ENCODE results near the gene ASCC3.
A peak's percentile ranks its signal among the peaks of the same experiment; 100 is the strongest.
"Not testable (repeated sequence)": the region's sequence is repeated elsewhere in the genome, so short reads cannot be mapped to it uniquely, and the experiment has no call there.

The ASCC3 gene

DNA sequence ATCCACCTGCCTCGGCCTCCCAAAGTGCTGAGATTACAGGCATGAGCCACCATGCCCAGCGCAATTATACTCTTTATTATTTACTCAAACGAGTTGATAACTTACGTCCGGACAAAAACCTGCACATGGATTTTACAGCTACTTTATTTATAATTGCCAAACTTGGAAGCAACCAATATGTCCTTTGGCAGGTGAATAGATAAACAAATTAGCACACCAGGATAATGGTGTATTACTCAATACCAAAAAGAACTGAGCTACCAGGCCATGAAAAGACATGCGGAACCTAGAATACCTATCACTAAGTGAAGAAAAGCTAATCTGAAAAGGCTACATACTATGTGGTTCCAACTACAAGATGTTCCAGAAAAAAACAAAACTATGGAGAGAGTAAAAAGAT is 168.1 kb downstream of the ASCC3 start:
- DNase-seq = no peak

DNA sequence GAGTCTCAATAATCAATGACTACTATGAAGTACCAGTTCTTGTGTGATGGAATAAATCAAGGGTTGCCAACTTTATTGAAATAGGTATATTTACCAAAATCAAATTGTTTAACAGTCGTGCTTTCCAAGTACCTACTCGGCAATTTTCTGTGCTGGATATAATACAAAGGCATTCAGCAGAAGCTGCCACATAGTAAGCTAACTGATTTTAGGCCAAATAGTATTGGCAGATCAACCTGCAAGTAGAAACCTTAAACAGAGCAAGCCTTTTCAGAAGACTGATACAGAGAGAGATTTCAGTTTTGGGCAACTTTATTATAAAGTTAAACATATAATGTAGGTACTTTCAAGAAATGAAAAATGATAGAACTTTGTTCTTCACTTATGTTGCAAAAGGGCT is 174.6 kb downstream of the ASCC3 start:
- no peak for DNase-seq

DNA sequence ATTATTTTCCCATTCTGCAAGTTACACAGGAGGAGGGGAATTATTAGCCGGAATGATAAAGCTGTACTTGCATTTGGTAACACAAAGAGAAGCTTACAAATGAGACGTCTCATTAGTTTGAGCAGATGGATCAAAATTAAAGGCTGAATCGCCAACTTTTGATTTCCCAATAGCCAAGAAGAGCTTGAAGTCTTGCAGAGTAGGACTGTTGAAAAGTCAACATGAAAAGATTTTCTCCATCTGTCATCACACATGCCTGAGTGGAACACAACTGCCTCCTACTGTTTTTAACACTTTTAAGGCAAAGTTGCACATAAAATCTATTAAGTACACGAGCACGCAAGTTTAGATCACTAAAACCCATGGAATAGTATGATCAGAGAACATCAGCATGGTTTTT is 176.2 kb downstream of the ASCC3 start:
- DNase-seq = no peak

DNA sequence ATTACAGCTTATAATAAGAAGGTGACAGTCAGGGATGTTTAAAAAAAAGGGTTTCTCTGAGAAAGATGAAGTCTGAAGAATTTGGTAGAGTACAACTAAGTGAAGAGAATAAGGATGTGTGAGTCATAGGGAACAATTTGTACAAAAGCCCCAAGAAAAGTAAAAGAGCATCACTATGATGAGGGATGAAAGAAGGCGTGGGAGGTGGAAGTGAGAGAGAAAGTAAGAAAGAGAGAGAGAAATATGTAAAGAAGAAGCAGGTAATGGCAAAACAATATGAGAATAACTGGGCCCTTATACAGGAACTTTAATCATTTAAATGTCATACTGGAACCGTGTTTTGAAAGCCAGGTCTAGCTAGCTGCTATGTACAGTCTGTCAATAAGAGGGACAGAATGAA is 179.4 kb downstream of the ASCC3 start:
- no peak for DNase-seq

DNA sequence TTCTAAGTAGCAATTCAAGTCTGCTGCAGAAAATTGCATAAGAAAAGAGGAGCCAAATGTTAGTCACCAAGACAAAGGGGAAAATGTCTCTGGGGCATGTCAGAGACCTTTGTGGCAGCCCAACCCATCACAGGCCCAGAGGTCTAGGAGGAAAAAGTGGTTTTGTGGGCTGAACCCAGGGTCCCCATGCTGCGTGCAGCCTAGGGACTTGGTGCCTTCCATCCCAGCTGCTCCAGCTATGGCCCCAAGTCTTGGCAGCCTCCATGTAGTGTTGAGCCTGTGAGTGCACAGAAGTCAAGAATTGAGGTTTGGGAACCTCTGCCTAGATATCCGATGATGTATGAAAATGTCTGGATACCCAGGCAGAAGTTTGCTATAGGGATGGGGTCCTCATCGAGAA is 181.1 kb downstream of the ASCC3 start:
- no peak for DNase-seq

DNA sequence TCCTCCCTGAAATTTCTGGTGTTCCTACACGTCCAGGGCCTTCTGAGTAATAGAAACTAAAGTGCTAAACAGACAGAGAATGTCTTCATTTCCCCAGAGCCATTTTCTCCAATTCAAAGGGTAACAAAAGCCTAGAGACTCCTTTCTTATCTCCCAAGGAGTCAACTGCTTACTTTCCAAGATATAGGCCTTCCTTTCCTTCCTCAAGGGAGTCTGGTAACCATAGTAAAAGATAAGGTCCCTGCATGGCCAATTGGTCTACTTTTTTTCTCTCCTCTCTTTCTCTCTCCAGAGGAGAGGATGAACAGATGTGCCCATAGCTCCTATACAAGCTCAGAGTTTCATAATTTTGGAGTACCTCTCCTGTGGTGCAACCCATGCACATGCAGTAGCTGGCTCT is 185.7 kb downstream of the ASCC3 start:
- DNase-seq = peak; percentile 54

DNA sequence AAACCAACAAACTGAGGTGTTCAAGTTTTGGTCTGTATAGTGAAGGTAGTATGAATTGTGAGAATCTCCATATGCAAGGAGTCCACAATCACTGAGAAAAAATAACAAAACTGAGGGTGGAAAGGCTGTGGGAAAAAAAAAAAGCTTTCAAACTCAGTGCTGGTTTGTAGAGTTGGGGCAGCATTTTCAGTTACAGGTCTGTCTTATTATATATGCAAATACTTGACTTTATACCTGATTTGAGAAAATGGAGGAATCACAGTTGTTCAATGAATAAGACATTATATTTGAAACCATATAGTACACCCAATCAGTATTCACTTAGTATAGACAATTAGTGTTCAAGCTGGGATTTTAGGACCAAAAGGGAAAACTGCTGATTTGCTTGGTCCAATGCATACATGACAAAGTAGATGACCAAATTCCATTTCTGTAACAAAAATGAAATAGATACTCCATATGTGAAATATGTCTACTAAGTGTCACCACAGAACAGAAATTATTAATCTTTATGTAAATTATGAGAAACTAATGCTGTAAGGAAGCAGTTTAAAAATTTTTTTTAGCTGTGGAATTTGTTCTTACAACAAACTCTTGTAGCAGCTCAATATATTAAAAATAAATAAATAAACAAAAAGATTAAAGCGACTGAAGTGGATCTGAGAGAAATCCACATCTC is 187.7 kb downstream of the ASCC3 start:
- DNase-seq = no peak

DNA sequence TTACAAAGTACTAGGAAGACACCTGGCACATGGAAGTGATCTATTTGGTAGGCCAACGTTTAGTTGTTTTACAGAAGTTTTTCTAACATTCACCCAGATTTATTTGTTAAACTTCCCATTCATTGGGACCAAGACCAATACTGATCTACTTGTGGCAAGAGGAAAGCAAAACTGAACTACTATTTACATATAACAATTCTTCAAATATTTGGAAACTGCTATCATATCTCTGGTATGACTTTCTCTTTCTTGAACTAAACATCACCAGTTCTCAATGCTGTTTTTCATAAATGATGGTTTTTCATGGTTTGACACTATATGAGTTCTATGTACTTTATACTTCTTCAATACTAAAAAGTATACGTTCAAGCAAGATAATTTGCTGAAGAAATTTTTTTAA is 189.2 kb downstream of the ASCC3 start:
- DNase-seq = no peak

DNA sequence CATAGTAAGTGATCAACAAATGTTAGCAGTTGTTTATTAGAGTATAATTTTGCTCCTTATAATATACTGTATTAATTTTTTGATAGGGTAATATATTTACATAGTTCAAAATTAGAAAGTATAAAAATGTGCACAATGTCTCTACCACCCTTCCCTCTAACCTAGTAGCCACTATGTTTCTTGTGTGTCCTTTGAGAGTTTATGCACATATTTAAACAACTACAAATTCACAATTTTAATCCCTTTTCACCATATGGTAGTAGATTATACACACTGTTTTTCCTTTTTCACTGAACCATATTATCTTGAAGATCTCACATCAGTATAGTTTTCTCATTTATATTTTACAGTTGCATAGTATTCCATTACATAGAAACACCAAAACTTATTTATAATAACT is 194.9 kb downstream of the ASCC3 start:
- no peak for DNase-seq

DNA sequence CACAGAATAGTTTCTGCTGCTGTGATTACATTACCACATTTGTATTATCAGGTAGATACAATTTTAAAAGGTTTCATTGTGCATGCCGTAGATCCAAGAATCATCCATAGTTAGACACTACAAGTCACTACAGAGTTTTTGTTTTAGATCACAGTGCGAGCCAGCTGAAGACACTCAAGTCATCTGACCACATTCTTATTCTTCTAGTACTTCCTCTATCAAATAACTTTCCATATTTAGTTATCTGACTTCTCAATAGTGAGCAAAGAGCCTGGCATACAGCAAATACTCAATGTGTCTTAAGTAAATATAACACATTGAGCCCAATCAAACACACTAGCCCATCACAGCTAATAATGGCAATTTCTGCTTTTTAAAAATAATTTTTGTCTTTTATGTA is 195.4 kb downstream of the ASCC3 start:
- no peak for DNase-seq

DNA sequence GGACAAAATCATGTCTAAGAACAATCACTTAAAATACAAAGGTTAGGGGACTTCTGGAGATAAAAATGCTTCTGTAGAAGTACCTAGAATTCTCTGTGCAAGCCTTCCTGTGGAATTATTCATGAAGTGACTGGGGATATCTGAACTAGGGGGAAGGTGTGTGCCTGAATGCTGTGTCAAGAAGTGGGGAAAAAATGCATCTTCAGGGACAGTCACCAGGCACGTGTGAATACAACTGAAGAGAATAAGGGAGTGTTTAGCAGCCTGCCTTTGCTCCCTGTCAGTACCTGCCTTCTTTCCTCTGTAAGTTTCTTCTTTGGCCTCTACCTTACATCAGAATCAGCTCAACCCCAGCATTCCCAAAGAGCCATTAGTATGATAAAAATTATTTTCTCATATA is 201.0 kb downstream of the ASCC3 start:
- no peak for DNase-seq

DNA sequence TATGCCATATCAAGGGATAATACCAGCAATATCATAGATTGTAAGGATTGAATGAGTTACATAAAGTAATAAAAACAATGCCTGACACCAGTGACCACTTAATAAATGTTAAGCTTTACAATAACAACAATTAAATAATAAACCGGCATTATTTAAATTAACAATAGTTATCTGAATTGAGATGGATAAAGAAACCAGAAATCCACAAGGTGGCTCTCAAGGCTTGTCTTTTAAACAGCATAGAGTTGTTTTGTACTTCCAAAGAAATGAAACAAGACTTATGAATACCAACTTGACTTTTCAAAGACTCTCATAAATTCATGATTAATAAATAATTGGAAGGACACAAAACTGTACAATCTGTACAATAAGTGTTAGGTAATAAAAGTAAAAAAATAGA is 203.1 kb downstream of the ASCC3 start:
- peak; percentile 44 for DNase-seq

DNA sequence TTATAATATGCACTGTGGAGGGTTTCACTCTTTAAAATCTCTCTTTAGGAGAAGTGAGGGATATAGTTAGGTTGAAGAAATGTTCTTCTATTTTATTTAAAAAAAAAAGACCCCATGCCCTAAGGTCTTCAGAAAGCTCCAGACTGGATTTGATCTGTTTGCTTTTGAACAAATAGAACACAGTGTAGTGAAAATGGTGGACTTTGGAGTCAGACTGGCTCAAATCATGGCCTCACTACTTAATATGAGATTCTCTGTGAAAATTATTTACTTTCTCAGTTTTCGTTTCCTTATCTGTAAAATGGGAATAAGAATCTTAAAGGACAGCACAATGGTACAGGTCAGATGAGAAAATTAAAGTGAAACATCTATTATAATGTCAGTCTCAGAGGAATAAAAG is 203.9 kb downstream of the ASCC3 start:
- DNase-seq = no peak

DNA sequence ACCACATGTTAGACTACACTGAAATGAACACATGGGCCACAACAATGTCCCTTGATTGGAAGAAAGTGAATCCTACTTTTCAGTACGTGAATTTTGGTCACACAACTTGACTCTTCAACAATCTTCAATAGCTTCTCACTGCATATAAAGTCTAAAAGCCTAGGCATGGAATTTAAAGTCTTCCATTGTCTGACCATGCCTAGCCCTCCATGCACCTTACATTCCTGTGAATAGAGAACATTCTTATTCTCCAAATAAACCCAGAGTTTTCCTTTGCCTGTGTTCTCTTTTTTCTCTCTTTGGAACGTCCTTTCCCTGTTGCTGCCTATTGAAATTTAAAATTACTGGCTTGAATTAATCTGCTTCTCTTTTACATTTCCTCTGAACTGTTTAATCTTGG is 207.5 kb downstream of the ASCC3 start:
- DNase-seq = no peak

DNA sequence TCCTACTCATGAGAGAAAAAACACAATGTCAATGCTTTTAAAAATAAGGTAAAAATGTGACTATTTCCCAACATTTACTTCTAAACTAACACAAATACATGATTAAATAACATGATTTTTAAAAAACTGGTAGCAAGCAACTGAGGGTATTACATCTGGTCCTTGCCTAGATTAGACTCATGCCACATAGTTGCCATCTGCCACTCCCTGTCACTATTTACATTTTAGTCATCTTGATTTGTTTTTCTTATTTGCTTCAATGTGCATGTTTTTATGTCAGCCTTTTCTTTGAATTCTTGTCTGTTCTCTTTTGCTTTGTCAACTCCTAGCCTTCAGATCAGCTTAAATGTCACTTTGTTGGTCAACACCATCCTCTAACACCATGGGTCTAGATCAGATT is 209.4 kb downstream of the ASCC3 start:
- no peak for DNase-seq

DNA sequence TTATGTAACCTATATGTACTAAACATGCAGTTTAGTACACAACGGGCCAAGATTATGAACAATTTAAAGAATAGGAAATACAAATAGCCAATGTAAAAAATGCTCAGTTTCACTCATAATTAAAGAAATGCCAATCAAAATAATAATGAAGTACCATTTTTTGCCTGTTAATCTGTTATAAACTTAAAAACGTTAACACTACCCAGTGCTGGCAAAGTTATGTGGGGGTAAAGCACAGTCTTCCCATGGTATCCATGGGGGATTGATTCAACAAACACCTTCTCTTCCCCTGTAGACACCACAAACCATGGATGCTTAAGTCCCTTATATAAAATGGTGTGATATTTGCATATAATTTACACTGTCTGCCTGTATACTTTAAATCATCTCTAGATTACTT is 211.1 kb downstream of the ASCC3 start:
- DNase-seq = no peak

DNA sequence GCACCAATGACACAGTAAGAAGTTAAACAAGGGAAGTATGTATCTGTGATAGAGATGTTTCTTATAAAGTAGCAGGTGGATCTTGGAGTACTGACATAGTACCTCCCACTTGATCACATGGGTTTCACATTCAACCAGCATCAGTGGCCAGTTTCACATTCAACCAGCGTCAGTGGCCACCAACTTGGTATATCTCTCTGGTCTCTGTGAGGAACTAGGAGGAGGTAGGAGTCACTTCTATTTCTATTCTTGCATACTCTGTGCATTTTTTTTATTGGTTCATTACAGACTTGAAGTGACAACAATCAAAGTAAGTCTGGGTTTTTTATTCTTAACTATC is 216.1 kb downstream of the ASCC3 start:
- DNase-seq = no peak

DNA sequence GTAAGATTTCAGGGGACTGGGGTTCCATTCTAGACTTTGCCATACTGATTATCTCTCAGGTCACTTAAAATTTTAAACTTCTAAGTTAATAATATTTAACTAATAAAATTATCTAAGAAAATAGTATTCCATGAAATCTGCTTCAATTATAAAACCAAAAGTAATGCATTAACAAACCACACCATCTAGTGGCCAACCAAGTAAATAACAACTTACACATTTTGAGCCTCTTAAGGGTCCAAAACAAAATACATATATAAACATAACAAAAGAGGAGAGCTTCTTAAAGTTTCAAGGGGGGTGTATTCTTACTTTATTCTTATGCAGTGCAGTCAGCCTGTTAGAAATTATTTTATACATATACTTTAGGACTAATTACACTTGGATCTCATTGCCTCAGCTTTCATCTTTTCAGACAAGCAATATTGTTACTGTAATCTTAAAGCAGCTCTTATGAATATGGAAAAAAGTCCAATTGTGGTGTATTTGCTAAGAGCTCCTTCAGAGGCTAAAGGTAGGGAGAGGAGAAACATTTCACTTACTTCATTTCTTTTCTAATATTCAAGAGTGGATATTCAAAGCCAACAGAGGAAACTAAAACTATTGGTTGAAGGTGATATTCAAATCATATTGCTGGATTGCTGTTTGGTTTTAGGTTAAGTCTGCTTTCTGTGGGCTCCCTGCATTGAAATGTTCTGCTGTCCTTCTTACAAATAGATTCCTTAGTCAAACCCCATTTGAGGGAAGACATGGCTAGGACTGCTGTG is 216.7 kb downstream of the ASCC3 start:
- DNase-seq = peak; percentile 62

DNA sequence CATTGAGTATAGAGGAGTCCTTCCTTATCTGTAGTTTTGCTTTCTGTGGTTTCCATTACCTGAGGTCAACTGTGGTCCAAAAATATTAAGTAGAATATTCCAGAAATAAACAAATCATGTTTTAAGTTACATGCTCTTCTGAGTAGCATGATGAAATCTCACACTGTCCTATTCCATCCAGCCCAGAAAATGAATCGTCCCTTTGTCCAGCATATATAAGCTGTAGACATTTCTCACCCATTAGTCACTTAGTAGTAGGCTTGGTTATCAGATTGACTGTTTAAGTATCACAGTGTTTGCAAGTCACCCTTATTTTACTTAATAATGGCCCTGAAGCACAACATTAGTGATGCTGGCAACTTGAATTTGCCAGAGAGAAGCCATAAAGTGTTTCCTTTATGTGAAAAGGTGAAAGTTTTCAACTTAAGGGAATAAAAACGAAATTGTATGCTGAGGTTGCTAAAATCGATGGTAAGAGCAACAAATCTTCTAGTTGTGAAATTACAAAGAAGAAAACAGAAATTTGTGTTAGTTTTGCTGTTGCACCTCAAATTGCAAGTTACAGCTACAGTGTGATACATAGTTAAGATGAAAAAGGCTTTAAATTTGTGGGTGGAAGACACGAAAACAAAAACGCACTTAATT is 217.8 kb downstream of the ASCC3 start:
- no peak for DNase-seq

DNA sequence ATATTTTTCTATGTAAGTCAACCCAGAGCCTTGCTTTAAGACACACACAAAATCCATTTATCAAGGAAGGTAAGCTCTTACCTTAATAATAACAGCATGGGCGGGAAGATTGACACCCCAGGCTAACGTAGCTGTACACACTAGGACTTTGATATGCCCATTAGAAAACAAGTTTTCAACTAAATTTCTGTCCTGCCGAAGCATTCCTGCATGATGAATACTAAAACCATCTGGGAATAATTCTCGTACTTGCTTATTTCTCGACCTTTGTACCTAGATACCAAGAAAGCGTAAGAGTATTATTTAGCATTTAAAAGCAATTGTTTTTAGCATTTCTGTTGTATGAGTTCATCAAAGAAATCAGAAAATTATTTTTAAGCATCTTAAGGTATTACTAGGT is 218.9 kb downstream of the ASCC3 start:
- no peak for DNase-seq

DNA sequence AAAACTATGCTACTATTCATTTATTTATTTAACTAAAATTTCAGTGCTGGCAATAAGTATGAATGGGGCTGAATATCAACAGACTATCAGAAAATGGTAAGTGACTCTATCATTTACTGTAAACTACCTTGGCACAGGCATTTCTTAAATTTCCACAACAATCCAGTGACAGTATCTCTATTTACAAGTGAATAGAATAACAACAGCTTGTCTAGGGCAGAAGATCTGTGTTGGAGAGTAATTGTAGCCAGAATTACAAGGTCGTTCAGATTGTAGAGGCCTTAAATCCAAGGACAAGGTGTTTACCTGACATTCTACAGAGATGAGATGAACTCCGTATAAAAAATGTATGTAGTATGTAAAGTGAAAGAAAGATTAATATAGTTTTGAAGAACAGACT is 222.6 kb downstream of the ASCC3 start:
- no peak for DNase-seq

DNA sequence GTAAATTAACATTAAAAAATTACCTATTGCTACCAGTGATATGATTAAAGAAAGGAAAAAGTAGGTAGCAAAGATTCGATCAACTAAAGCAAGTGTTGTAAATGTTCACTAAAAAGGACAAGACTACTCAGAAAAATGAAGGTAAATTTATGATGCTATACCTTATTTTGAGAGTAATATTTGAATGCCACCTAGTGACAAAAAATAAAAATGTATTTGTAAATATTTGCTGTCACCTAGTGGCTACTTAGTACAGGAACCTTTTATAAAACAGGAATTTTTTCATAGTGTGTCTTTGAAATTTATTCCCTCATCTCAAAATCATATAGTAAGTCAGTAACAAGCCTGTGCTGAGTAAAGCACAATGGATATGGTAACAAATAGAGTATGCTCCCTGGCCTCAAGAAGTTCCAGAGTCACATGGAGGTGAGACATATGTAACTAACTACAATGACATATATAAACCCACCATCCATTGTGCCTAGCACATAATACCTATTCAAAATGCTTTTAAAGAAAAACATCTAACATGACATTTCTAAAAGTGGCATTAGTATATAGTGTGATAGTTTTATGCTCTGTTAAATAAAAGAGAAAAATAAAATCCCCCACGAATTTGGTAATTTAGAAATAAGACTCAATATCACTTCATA is 223.3 kb downstream of the ASCC3 start:
- DNase-seq = peak; percentile 68

DNA sequence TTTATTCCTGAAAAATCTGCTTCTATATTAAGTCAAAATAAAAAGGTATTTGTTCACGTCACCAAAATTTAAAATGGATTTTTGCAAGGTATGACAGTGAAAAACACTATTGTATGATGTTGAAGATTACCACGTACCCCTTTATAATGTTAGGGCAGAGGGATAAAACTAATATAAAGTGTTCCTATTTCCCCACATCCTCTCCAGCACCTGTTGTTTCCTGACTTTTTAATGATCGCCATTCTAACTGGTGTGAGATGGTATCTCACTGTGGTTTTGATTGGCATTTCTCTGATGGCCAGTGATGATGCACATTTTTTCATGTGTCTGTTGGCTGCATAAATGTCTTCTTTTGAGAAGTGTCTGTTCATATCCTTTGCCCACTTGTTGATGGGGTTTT is 240.0 kb downstream of the ASCC3 start:
- not testable (repeated sequence) for DNase-seq
